Small intestine (tissue), 7 donors: ENCODE measurements around the gene LMAN1L. TPM values are rescaled to one million over a fixed set of nuclear protein-coding genes. Genes with fewer than 3 reads are reported as not detected.

Experiments
- DNase-seq, 2 donors: peaks; one replicate each; pipeline versions ENCODE4 v3.0.0 to v3.0.0-alpha.2; 2013
- FAIRE-seq: peaks from 2 replicates; lab custom pipeline; 2012; peaks lifted over from hg19 to GRCh38; lab: Jason Lieb, UNC
- H3K27ac ChIP-seq, 3 donors: one replicate each; pipeline ENCODE4 v1.5.1; 2013; ENCODE audit warnings: low read length in 2 of 3, mild to moderate bottlenecking in 2 of 3, control low read depth in 1 of 3, inconsistent platforms in 1 of 3, low read depth in 1 of 3, moderate library complexity in 1 of 3
- H3K27me3 ChIP-seq, 3 donors: one replicate each; pipeline ENCODE4 v1.6.1; 2013; ENCODE audit warnings: low read length in 3 of 3, inconsistent platforms in 1 of 3; ENCODE audit not compliant: control insufficient read depth in 3 of 3, insufficient read depth in 3 of 3
- H3K36me3 ChIP-seq, 3 donors: one replicate each; pipeline ENCODE4 v1.6.1; 2013; ENCODE audit warnings: low read length in 3 of 3, inconsistent platforms in 1 of 3, low read depth in 1 of 3, mild to moderate bottlenecking in 1 of 3, moderate library complexity in 1 of 3; ENCODE audit not compliant: control insufficient read depth in 3 of 3, insufficient read depth in 2 of 3
- H3K4me1 ChIP-seq, 3 donors: one replicate each; pipeline ENCODE4 v1.6.1; 2013; ENCODE audit warnings: low read length in 2 of 3, inconsistent platforms in 1 of 3, low read depth in 1 of 3, mild to moderate bottlenecking in 1 of 3, moderate library complexity in 1 of 3; ENCODE audit not compliant: control insufficient read depth in 3 of 3, insufficient read depth in 2 of 3
- H3K4me3 ChIP-seq, 3 donors: one replicate each; pipeline ENCODE4 v1.5.1; 2013; ENCODE audit warnings: low read length in 3 of 3, control low read depth in 1 of 3, inconsistent platforms in 1 of 3, low read depth in 1 of 3, mild to moderate bottlenecking in 1 of 3, moderate library complexity in 1 of 3
- H3K9me3 ChIP-seq, 2 donors: one replicate each; pipeline ENCODE4 v1.6.1; 2013; ENCODE audit warnings: low read depth in 1 of 2, low read length in 1 of 2; ENCODE audit not compliant: control insufficient read depth in 2 of 2, insufficient read depth in 1 of 2
- WGBS, 3 donors: extraction: QIAGEN DNeasy Blood & Tissue Kit; methylation state at CpG; one replicate each; pipeline ENCODE4 v1.1.7; 2013; 5-methylcytosine and 5-hydroxymethylcytosine counted together
- polyA plus RNA-seq, 4 donors: library from polyadenylated mRNA; stranded (reverse) in 3 of 4; unstranded in 1 of 4; fragments of 200-250 nt in 3 of 4; fragments of 120-200 nt in 1 of 4; gene quantifications; one replicate each; pipeline versions ENCODE4 v1.2.1 to v1.2.3, GENCODE V29; 2013
- donor health status: healthy with polysubstance abuse.
- donor health status: control.
- donor health status: control.
- donor health status: Bipolar disorder and iron deficiency.
- donor health status: healthy.

The LMAN1L gene
- polyA plus RNA-seq, 4 donors: 0.46 TPM; not detected in 3

- Histone ChIP-seq H3K27ac (no peak overlapping the region), H3K27me3 (peaks cover 0 to 33% (median 0%) of the 10 kb centered on the region in 3 donors), H3K9me3 (no peaks in the 10 kb centered on the region), H3K4me1 (peaks cover 0 to 14% (median 3%) of the 10 kb centered on the region in 3 donors), H3K4me3 (no peak overlapping the region), H3K36me3 (no peaks in the 10 kb centered on the region)
- 87 to 92% (median 91%) methylated on average over 4 of the region's 4 CpGs for WGBS, 3 donors
- FAIRE-seq: no peak
- DNase-seq: no peak
Measured at GRCh38 chr15:74822233-74822632, 9.6 kb downstream of the LMAN1L start.

GRCh38 chr15:74823324-74823723 is 10.7 kb downstream of the LMAN1L start:
- DNase-seq: no peak
- H3K27me3 ChIP-seq: peaks cover 0 to 44% (median 6%) of the 10 kb centered on the region in 3 donors
- H3K9me3 ChIP-seq: no peaks in the 10 kb centered on the region
- WGBS, 3 donors: 62 to 77% (median 75%) methylated on average over 6 of the region's 6 CpGs
- H3K36me3 ChIP-seq: no peaks in the 10 kb centered on the region
- peaks cover 0 to 11% (median under 1%) of the 10 kb centered on the region in 3 donors for H3K4me1 ChIP-seq
- no peak overlapping the region for H3K27ac ChIP-seq
- no peak for FAIRE-seq
- H3K4me3 ChIP-seq: no peak overlapping the region

DNA sequence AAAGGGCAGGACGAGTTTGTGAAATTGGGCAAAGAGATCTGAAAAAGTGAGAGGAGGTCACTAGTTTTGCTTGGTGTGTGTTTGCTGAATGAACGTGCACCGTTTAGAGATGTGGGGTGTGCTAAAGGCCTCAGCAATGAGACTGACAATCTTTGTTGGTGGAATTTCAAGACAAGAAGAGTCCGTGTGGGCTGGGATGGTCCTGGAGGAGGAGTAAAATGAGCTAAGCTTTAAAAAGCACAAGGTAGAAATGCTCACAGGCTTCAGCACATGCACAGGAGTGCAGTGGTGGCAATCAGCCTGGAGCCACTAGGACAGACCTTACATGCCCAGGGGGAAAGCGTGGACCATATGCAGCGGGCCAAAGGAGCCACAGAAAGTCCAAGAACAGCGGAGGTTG is 12.3 kb downstream of the LMAN1L start:
- no peaks in the 10 kb centered on the region for H3K9me3 ChIP-seq
- H3K4me3 ChIP-seq: no peak overlapping the region
- DNase-seq: no peak
- peaks cover 0 to 4% (median 0%) of the 10 kb centered on the region in 3 donors for H3K4me1 ChIP-seq
- 77 to 86% (median 82%) methylated on average over 7 of the region's 7 CpGs for WGBS, 3 donors
- FAIRE-seq: no peak
- no peak overlapping the region for H3K27ac ChIP-seq
- H3K27me3 ChIP-seq: peaks cover 0 to 45% (median 9%) of the 10 kb centered on the region in 3 donors
- H3K36me3 ChIP-seq: no peaks in the 10 kb centered on the region

DNA sequence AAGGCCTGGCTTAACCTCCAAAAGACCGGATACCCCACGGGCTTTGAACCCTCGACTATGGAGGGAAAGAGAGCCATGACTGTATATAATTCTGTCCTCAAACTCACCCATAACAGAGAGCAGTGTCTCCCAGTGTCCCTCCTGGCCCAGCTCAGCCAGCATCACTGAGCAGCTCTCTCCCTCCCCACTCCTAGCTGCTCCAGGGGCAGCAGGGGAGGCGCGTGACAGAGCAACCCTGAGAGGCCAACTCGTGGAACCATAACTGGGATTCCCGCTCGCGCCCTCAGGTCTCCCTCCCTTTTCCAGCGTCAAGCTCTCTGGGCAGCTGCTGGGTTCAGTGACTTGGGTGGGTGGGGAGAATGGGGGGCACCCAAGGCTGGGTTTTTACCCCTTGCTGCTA is 13.2 kb downstream of the LMAN1L start:
- Histone ChIP-seq H3K36me3 (no peaks in the 10 kb centered on the region), H3K9me3 (no peaks in the 10 kb centered on the region), H3K27me3 (peaks cover 0 to 45% (median 9%) of the 10 kb centered on the region in 3 donors), H3K4me1 (peaks cover 0 to 6% (median 0%) of the 10 kb centered on the region in 3 donors), H3K4me3 (no peak overlapping the region), H3K27ac (no peak overlapping the region)
- FAIRE-seq (no peak), DNase-seq (no peak)
- 49 to 56% (median 53%) methylated on average over 10 of the region's 10 CpGs for WGBS, 3 donors

GRCh38 chr15:74826364-74826819 is 13.8 kb downstream of the LMAN1L start, which contains the start of gene CPLX3:
TSS of gene CPLX3 (plus strand) at chr15:74826627. CDS start at chr15:74826704, 77 bp downstream.
- DNase-seq: peak in 1 of 2 donors; percentile 70
- H3K4me3 ChIP-seq: no peak within 1 kb of the TSS
- FAIRE-seq: no peak
- H3K27ac ChIP-seq: no peak within 1 kb of the TSS
- no peaks in the 10 kb centered on the region for H3K9me3 ChIP-seq
- H3K4me1 ChIP-seq: peaks cover 0 to 10% (median 0%) of the 10 kb centered on the region in 3 donors
- peaks cover 0 to 45% (median 9%) of the 10 kb centered on the region in 3 donors for H3K27me3 ChIP-seq
- H3K36me3 ChIP-seq: no peaks in the 10 kb centered on the region
- 3 to 11% (median 5%) methylated on average over 33 to 44 of the region's 44 CpGs for WGBS, 3 donors

- H3K4me1 ChIP-seq: peaks cover 0 to 16% (median 0%) of the 10 kb centered on the region in 3 donors
- no peak overlapping the region for H3K4me3 ChIP-seq
- no peaks in the 10 kb centered on the region for H3K36me3 ChIP-seq
- FAIRE-seq: no peak
- no peak for DNase-seq
- no peak overlapping the region for H3K27ac ChIP-seq
- H3K27me3 ChIP-seq: peaks cover 0 to 45% (median 9%) of the 10 kb centered on the region in 3 donors
- no peaks in the 10 kb centered on the region for H3K9me3 ChIP-seq
- WGBS, 3 donors: 25 to 29% (median 26%) methylated on average over 21 of the region's 21 CpGs
Measured at GRCh38 chr15:74826921-74827320, 14.3 kb downstream of the LMAN1L start.

- Histone ChIP-seq H3K9me3 (no peaks in the 10 kb centered on the region), H3K36me3 (no peaks in the 10 kb centered on the region), H3K27me3 (peaks cover 0 to 45% (median 9%) of the 10 kb centered on the region in 3 donors), H3K27ac (no peak overlapping the region), H3K4me1 (peaks cover 0 to 23% (median 3%) of the 10 kb centered on the region in 3 donors), H3K4me3 (no peak overlapping the region)
- 56 to 60% (median 58%) methylated on average over 5 of the region's 5 CpGs for WGBS, 3 donors
- no peak for DNase-seq
- no peak for FAIRE-seq
Measured at GRCh38 chr15:74827614-74828013, 15.0 kb downstream of the LMAN1L start.

GRCh38 chr15:74828835-74829234 is 16.2 kb downstream of the LMAN1L start:
- no peak for FAIRE-seq

More at GRCh38 chr15:74828835-74829234, 16.2 kb downstream of the LMAN1L start:
- Histone ChIP-seq H3K4me3 (no peak overlapping the region), H3K27ac (no peak overlapping the region), H3K27me3 (peaks cover 0 to 39% (median 9%) of the 10 kb centered on the region in 3 donors), H3K9me3 (no peaks in the 10 kb centered on the region), H3K4me1 (peaks cover 0 to 25% (median 3%) of the 10 kb centered on the region in 3 donors), H3K36me3 (no peaks in the 10 kb centered on the region)
- DNase-seq: no peak
- 79 to 84% (median 81%) methylated on average over 6 of the region's 6 CpGs for WGBS, 3 donors
